ENCODE data around the gene HLA-B. TPM values are rescaled to one million over a fixed set of nuclear protein-coding genes. Genes with fewer than 3 reads are reported as not detected.

Gene HLA-B
- total RNA-seq, 1 donor = 510 TPM

DNA sequence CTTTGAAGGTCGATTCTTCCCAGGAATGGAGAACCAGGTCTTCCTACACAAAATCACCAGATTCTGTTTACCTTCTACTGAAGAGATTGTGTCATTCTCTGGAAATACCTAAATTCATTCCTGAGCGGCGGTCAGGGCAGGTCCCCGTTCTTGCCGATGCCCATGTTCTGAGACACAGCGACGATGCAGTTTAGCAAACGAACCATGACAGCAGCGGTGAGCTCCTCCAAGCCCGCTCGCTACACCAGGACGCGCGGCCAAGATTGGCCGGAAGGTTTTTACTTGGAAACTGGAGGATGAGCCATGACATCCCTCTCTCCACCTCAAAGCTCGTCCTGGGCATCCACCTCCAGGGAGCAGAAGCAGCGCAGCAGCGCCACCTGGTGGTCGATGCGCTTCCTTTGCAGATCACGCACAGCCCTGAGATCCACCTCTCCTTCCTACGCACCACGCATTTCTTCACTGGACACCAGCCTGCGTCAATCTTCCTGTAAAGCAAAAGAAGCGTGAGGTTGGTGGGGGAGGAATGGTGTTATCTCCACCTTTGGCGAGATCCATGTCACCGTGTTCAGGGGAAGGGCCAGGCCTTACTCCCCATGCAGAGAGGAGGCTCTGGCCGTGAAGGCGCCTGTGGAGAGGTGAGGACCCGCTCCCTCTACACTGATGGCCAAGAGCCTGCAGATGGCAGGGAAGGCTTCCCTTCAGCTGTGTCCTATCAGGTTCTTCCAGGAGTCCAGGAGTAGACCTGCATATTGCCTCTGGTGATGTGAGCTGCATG, 9.9 kb upstream of the HLA-B start:
- H3K4me3 ChIP-seq (ENCODE audit: insufficient read depth, low read length) = peak overlapping the region; percentile 51
- TF ChIP-seq, protein P1, sequence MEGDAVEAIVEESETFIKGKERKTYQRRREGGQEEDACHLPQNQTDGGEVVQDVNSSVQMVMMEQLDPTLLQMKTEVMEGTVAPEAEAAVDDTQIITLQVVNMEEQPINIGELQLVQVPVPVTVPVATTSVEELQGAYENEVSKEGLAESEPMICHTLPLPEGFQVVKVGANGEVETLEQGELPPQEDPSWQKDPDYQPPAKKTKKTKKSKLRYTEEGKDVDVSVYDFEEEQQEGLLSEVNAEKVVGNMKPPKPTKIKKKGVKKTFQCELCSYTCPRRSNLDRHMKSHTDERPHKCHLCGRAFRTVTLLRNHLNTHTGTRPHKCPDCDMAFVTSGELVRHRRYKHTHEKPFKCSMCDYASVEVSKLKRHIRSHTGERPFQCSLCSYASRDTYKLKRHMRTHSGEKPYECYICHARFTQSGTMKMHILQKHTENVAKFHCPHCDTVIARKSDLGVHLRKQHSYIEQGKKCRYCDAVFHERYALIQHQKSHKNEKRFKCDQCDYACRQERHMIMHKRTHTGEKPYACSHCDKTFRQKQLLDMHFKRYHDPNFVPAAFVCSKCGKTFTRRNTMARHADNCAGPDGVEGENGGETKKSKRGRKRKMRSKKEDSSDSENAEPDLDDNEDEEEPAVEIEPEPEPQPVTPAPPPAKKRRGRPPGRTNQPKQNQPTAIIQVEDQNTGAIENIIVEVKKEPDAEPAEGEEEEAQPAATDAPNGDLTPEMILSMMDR (IDR thresholded peaks at IDR 0.05; ENCODE audit: extremely low read depth, low read depth, low read length) = peak; percentile 95
- H3K27ac ChIP-seq (ENCODE audit: low read depth, low read length) = no peak overlapping the region
- no peaks in the 10 kb centered on the region for H4K20me1 ChIP-seq (ENCODE audit: insufficient read depth, low read length)
- DNase-seq (ENCODE audit: insufficient read length, low spot score, missing footprints) = peak; percentile 89
- peak overlapping the region; percentile 64 for H3K4me2 ChIP-seq (ENCODE audit: insufficient read depth, low read length)
- no peaks in the 10 kb centered on the region for H3K36me3 ChIP-seq (ENCODE audit: insufficient read depth, low read length)
- H3K79me2 ChIP-seq (ENCODE audit: insufficient read depth, low read length) = no peaks in the 10 kb centered on the region
- H2AFZ ChIP-seq (ENCODE audit: low read length) = peak overlapping the region; percentile 84
- peaks cover 6% of the 10 kb centered on the region for H3K4me1 ChIP-seq (ENCODE audit: insufficient read depth, low read length)
- H3K27me3 ChIP-seq (ENCODE audit: insufficient read depth, low read length) = peaks cover 66% of the 10 kb centered on the region
- H3K9me3 ChIP-seq (ENCODE audit: low read depth, low read length) = peaks cover under 1% of the 10 kb centered on the region

- H3K79me2 ChIP-seq (ENCODE audit: insufficient read depth, low read length) = no peaks in the 10 kb centered on the region
These were observed 8.9 kb upstream of the HLA-B start for GRCh38 chr6:31365864-31366263.

DNA sequence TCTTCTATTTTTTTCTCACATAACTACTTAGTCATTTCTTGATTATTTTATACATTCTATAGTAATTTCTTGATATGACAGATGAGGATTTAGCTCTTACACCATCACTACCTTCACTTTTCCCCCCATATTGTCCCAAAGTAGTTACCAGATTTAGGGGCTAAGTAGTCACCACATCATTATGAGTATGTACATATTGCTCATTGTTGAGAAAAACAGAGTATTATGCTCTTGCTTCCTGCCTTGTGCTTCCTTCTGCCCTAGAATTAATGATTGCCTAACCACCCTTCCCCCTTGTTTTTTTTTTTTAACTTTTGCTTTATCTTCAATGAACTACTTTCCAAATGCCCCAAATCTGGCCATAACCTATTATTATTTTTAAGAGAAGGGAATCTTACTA, 6.8 kb upstream of the HLA-B start:
- Histone ChIP-seq H3K27me3 (ENCODE audit: insufficient read depth, low read length) (peaks cover 68% of the 10 kb centered on the region), H3K4me2 (ENCODE audit: insufficient read depth, low read length) (no peak overlapping the region), H4K20me1 (ENCODE audit: insufficient read depth, low read length) (no peaks in the 10 kb centered on the region), H2AFZ (ENCODE audit: low read length) (no peak overlapping the region), H3K4me1 (ENCODE audit: insufficient read depth, low read length) (peaks cover 6% of the 10 kb centered on the region), H3K4me3 (ENCODE audit: insufficient read depth, low read length) (no peak overlapping the region), H3K27ac (ENCODE audit: low read depth, low read length) (no peak overlapping the region), H3K9me3 (ENCODE audit: low read depth, low read length) (no peaks in the 10 kb centered on the region), H3K79me2 (ENCODE audit: insufficient read depth, low read length) (no peaks in the 10 kb centered on the region), H3K36me3 (ENCODE audit: insufficient read depth, low read length) (no peaks in the 10 kb centered on the region)
- TF ChIP-seq, protein P1 (IDR thresholded peaks at IDR 0.05; ENCODE audit: extremely low read depth, low read depth, low read length) = no peak
- no peak for DNase-seq (ENCODE audit: insufficient read length, low spot score, missing footprints)

More at GRCh38 chr6:31365864-31366263, 8.9 kb upstream of the HLA-B start:
- Histone ChIP-seq H4K20me1 (ENCODE audit: insufficient read depth, low read length) (no peaks in the 10 kb centered on the region), H3K27me3 (ENCODE audit: insufficient read depth, low read length) (peaks cover 70% of the 10 kb centered on the region), H3K4me2 (ENCODE audit: insufficient read depth, low read length) (no peak overlapping the region), H2AFZ (ENCODE audit: low read length) (no peak overlapping the region), H3K9me3 (ENCODE audit: low read depth, low read length) (no peaks in the 10 kb centered on the region), H3K36me3 (ENCODE audit: insufficient read depth, low read length) (no peaks in the 10 kb centered on the region), H3K4me1 (ENCODE audit: insufficient read depth, low read length) (peaks cover 6% of the 10 kb centered on the region), H3K4me3 (ENCODE audit: insufficient read depth, low read length) (no peak overlapping the region), H3K27ac (ENCODE audit: low read depth, low read length) (no peak overlapping the region)
- TF ChIP-seq, protein P1 (IDR thresholded peaks at IDR 0.05; ENCODE audit: extremely low read depth, low read depth, low read length) = no peak
- no peak for DNase-seq (ENCODE audit: insufficient read length, low spot score, missing footprints)

- Histone ChIP-seq H3K4me2 (ENCODE audit: insufficient read depth, low read length) (no peak overlapping the region), H3K79me2 (ENCODE audit: insufficient read depth, low read length) (no peaks in the 10 kb centered on the region), H3K27ac (ENCODE audit: low read depth, low read length) (no peak overlapping the region), H3K9me3 (ENCODE audit: low read depth, low read length) (no peaks in the 10 kb centered on the region), H2AFZ (ENCODE audit: low read length) (no peak overlapping the region), H3K36me3 (ENCODE audit: insufficient read depth, low read length) (no peaks in the 10 kb centered on the region), H3K4me3 (ENCODE audit: insufficient read depth, low read length) (no peak overlapping the region), H4K20me1 (ENCODE audit: insufficient read depth, low read length) (no peaks in the 10 kb centered on the region), H3K4me1 (ENCODE audit: insufficient read depth, low read length) (peaks cover 6% of the 10 kb centered on the region), H3K27me3 (ENCODE audit: insufficient read depth, low read length) (peaks cover 72% of the 10 kb centered on the region)
- DNase-seq (ENCODE audit: insufficient read length, low spot score, missing footprints) = no peak
- TF ChIP-seq, protein P1 (IDR thresholded peaks at IDR 0.05; ENCODE audit: extremely low read depth, low read depth, low read length) = no peak
These were observed 5.8 kb upstream of the HLA-B start for GRCh38 chr6:31362751-31363150.
